Neural cell (in vitro differentiated cells): Measurements from ENCODE around the gene LINGO1. TPM values are rescaled to one million over a fixed set of nuclear protein-coding genes. Genes with fewer than 3 reads are reported as not detected.

Experiments
- H2AFZ ChIP-seq: fragments of 200-600, 300-800 bp; sonication (generic), shearing (Covaris generic); 2 replicates; pipeline ENCODE4 v1.6.0; 2014; ENCODE audit warnings: low read depth, mild to moderate bottlenecking, antibody characterized with exemption, low read length, moderate library complexity
- H3F3A ChIP-seq: fragments of 200-600 bp; shearing (Covaris generic); 2 replicates; pipeline ENCODE4 v1.6.1; 2016; ENCODE audit warnings: mild to moderate bottlenecking, moderate library complexity, mixed read lengths, antibody characterized with exemption, low read length; ENCODE audit not compliant: insufficient read depth, poor library complexity, severe bottlenecking
- H3K27ac ChIP-seq: fragments of 200-600, 300-800 bp; sonication (generic), shearing (Covaris generic); 2 replicates; pipeline ENCODE4 v1.5.1; 2014; ENCODE audit warnings: mild to moderate bottlenecking, low read length, moderate library complexity
- H3K27me3 ChIP-seq: fragments of 300-800, 200-600 bp; sonication (generic), shearing (Covaris generic); 2 replicates; pipeline ENCODE4 v1.6.0; 2014; ENCODE audit warnings: mild to moderate bottlenecking, low read depth, low read length, moderate library complexity; ENCODE audit not compliant: insufficient read depth
- H3K36me3 ChIP-seq: fragments of 300-800, 200-600 bp; sonication (generic), shearing (Covaris generic); 2 replicates; pipeline ENCODE4 v1.5.1; 2014; ENCODE audit warnings: mild to moderate bottlenecking, antibody characterized with exemption, low read length, moderate library complexity; ENCODE audit not compliant: insufficient read depth
- H3K4me2 ChIP-seq: fragments of 300-800, 200-600 bp; sonication (generic), shearing (Covaris generic); 2 replicates; pipeline ENCODE4 v1.6.0; 2014; ENCODE audit warnings: mild to moderate bottlenecking, low read length
- H3K4me3 ChIP-seq: fragments of 300-800, 200-600 bp; sonication (generic), shearing (Covaris generic); 2 replicates; pipeline ENCODE4 v1.5.1; 2014; ENCODE audit warnings: mild to moderate bottlenecking, low read length, moderate library complexity
- H3K79me2 ChIP-seq: fragments of 200-600 bp; shearing (Covaris generic); replicated peaks from 2 replicates; pipeline ENCODE4 v1.6.0; 2014; ENCODE audit warnings: mild to moderate bottlenecking, low read length, moderate library complexity; ENCODE audit not compliant: insufficient read depth
- H3K9ac ChIP-seq: fragments of 300-800, 200-600 bp; sonication (generic), shearing (Covaris generic); 2 replicates; pipeline ENCODE4 v1.6.1; 2016; ENCODE audit warnings: mild to moderate bottlenecking, low read length, mixed read lengths
- H3K9me2 ChIP-seq: fragments of 200-600 bp; shearing (Covaris generic); 2 replicates; pipeline ENCODE4 v1.6.1; 2016; ENCODE audit warnings: mild to moderate bottlenecking, low read length, mixed read lengths; ENCODE audit not compliant: insufficient read depth
- H3K9me3 ChIP-seq: fragments of 200-600, 300-800 bp; sonication (generic), shearing (Covaris generic); 2 replicates; pipeline ENCODE4 v1.6.1; 2016; ENCODE audit warnings: mild to moderate bottlenecking, mixed run types, low read length, moderate library complexity, mixed read lengths
- H4K20me1 ChIP-seq: fragments of 200-600 bp; shearing (Covaris generic); 2 replicates; pipeline ENCODE4 v1.6.1; 2016; ENCODE audit warnings: mild to moderate bottlenecking, mixed run types; ENCODE audit not compliant: insufficient read depth
- CTCF ChIP-seq: fragments of 450-650 bp; IDR thresholded peaks from 2 replicates; pipeline ENCODE4 v1.5.1; 2014; ENCODE audit warnings: antibody characterized with exemption, mild to moderate bottlenecking, moderate library complexity; ENCODE audit not compliant: poor library complexity, severe bottlenecking
- EP300 ChIP-seq: fragments of 450-650 bp; conservative IDR thresholded peaks from 2 replicates; pipeline ENCODE4 v1.6.1; 2014; ENCODE audit warnings: antibody characterized with exemption, mild to moderate bottlenecking, moderate library complexity; ENCODE audit not compliant: poor library complexity, severe bottlenecking
- EZH2 ChIP-seq: fragments of 200-600, 300-800 bp; shearing (Covaris generic), sonication (generic); IDR thresholded peaks from 2 replicates; pipeline ENCODE4 v1.6.1; 2014; ENCODE audit warnings: antibody characterized with exemption, low read length, borderline replicate concordance, mild to moderate bottlenecking; ENCODE audit not compliant: insufficient read depth, poor library complexity, severe bottlenecking
- MXI1 ChIP-seq: fragments of 450-650 bp; conservative IDR thresholded peaks from 2 replicates; pipeline ENCODE4 v1.6.1; 2014; ENCODE audit warnings: antibody characterized with exemption, mild to moderate bottlenecking; ENCODE audit not compliant: poor library complexity, severe bottlenecking
- POLR2AphosphoS5 ChIP-seq: IDR thresholded peaks from 2 replicates; pipeline ENCODE4 v1.6.1; 2012
- RAD21 ChIP-seq: fragments of 450-650 bp; conservative IDR thresholded peaks from 2 replicates; pipeline ENCODE4 v1.6.1; 2014; ENCODE audit warnings: antibody characterized with exemption, mild to moderate bottlenecking, moderate library complexity
- REST ChIP-seq: IDR thresholded peaks from 2 replicates; pipeline ENCODE4 v1.6.1; 2012; ENCODE audit warnings: borderline replicate concordance
- SMC3 ChIP-seq: fragments of 450-650 bp; conservative IDR thresholded peaks from 2 replicates; pipeline ENCODE4 v1.6.1; 2014; ENCODE audit warnings: antibody characterized with exemption, mild to moderate bottlenecking, moderate library complexity; ENCODE audit not compliant: poor library complexity
- TAF1 ChIP-seq: IDR thresholded peaks from 2 replicates; pipeline ENCODE4 v1.6.1; 2012; ENCODE audit warnings: low read depth
- polyA plus RNA-seq: library from polyadenylated mRNA; depleted of rRNA; stranded (reverse); fragments of >200 nt; gene quantifications from 2 replicates; pipeline ENCODE4 v1.2.3, GENCODE V29; 2014

LINGO1 gene
- polyA plus RNA-seq, 1 donor from 2014 or later, result 34.4 TPM

GRCh38 chr15:77571741-77572140 is 61.0 kb downstream of the LINGO1 start:
- H3K4me3 ChIP-seq, result no peak overlapping the region

GRCh38 chr15:77571181-77571580 is 61.5 kb downstream of the LINGO1 start:
- Histone ChIP-seq H2AFZ (no peak overlapping the region), H3K9ac (no peak overlapping the region), H3K4me3 (no peak overlapping the region), H3K27me3 (no peaks in the 10 kb centered on the region), H3K36me3 (no peaks in the 10 kb centered on the region), H3K4me2 (no peak overlapping the region), H4K20me1 (no peaks in the 10 kb centered on the region), H3K9me2 (no peaks in the 10 kb centered on the region), H3F3A (no peaks in the 10 kb centered on the region), H3K9me3 (no peaks in the 10 kb centered on the region), H3K79me2 (no peaks in the 10 kb centered on the region), H3K27ac (no peak overlapping the region)
- no peak for TF ChIP-seq MXI1
- TF ChIP-seq TAF1, result no peak
- TF ChIP-seq POLR2AphosphoS5, result no peak
- no peak for TF ChIP-seq EP300
- TF ChIP-seq EZH2, result no peak
- no peak for TF ChIP-seq REST
- TF ChIP-seq SMC3, result no peak
- no peak for TF ChIP-seq RAD21

More at GRCh38 chr15:77571741-77572140, 61.0 kb downstream of the LINGO1 start:
- no peak for TF ChIP-seq SMC3
- no peak for TF ChIP-seq EP300
- no peak for TF ChIP-seq EZH2
- no peak for TF ChIP-seq REST
- no peak for TF ChIP-seq RAD21
- TF ChIP-seq MXI1, result no peak
- TF ChIP-seq CTCF, result no peak
- TF ChIP-seq POLR2AphosphoS5, result no peak
- no peak for TF ChIP-seq TAF1
- Histone ChIP-seq H3K27me3 (no peaks in the 10 kb centered on the region), H3K79me2 (no peaks in the 10 kb centered on the region), H3K36me3 (no peaks in the 10 kb centered on the region), H4K20me1 (no peaks in the 10 kb centered on the region), H3K9ac (no peak overlapping the region), H3K4me2 (no peak overlapping the region), H3F3A (no peaks in the 10 kb centered on the region), H3K9me3 (no peaks in the 10 kb centered on the region), H2AFZ (no peak overlapping the region), H3K9me2 (no peaks in the 10 kb centered on the region), H3K27ac (no peak overlapping the region)
